WERI-Rb-1 (cell line): Measurements from ENCODE around the gene PGM2.

Source experiments
- DNase-seq: peaks from one replicate; pipeline ENCODE4 v3.0.0-alpha.2; 2020
- H3K27ac ChIP-seq: fragments of 250-450 bp; sonication (Bioruptor Pico); 2 replicates; pipeline ENCODE4 v1.5.1; 2020; ENCODE audit warnings: mild to moderate bottlenecking, moderate library complexity
- H3K27me3 ChIP-seq: fragments of 250-450 bp; sonication (Bioruptor Pico); 2 replicates; pipeline ENCODE4 v1.5.1; 2021; ENCODE audit warnings: mild to moderate bottlenecking, low read depth, moderate library complexity; ENCODE audit not compliant: insufficient read depth, severe bottlenecking
- H3K36me3 ChIP-seq: fragments of 250-450 bp; sonication (Bioruptor Pico); 2 replicates; pipeline ENCODE4 v1.5.1; 2020; ENCODE audit warnings: mild to moderate bottlenecking, moderate library complexity
- H3K4me3 ChIP-seq: 2 replicates; pipeline ENCODE4 v1.5.1; 2011; ENCODE audit warnings: low read depth, mild to moderate bottlenecking, control low read depth, low read length
- H3K9me3 ChIP-seq: fragments of 250-450 bp; sonication (Bioruptor Pico); 2 replicates; pipeline ENCODE4 v1.5.1; 2021; ENCODE audit warnings: mild to moderate bottlenecking, moderate library complexity; ENCODE audit not compliant: severe bottlenecking
- CTCF ChIP-seq: IDR thresholded peaks from 2 replicates; pipeline ENCODE4 v1.5.1; 2011; ENCODE audit warnings: low read depth, mild to moderate bottlenecking, control low read depth, inconsistent platforms, low read length

The PGM2 gene

DNA sequence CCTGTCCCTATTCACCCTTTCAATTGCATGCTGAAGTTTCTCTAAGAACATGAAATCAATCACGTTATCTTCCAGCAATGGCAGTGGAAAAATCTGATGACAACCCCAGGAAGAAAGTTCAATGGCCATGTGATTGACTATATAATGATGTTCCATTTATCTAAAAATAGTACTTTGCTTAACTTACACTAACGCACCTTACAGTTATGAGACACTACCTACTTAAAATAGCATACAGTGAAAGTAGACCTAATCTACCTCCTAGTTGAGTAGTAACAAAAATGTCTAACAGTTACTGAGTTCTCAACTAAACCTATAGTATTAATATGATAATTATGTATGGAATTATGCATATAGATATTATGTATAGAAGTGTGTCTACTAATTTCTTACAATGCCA is 28.6 kb upstream of the PGM2 start:
- no peak for DNase-seq
- no peak for TF ChIP-seq CTCF
- Histone ChIP-seq H3K4me3 (no peak overlapping the region), H3K27ac (no peak overlapping the region), H3K36me3 (no peaks in the 10 kb centered on the region), H3K27me3 (peaks cover 24% of the 10 kb centered on the region), H3K9me3 (no peaks in the 10 kb centered on the region)

DNA sequence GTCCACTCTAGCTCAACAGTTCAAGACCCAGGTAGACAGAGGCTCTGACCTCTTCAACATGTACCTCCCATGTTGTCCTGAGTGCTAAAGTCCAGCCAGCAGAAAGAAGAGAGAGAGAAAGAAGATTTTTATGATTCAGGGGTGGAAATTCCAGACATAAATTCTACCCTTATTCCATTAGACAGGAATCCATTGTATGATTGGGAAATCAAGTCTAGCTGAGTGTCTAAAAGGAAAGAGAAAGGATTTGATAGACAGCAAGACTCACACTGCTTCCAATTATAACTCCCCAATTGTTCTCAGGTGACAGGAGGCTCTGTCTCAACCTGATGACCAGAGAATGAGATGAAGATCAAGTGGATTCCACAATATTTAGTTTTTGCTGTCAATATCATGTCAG is 27.9 kb upstream of the PGM2 start:
- TF ChIP-seq CTCF = no peak
- Histone ChIP-seq H3K27ac (no peak overlapping the region), H3K9me3 (no peaks in the 10 kb centered on the region), H3K27me3 (peaks cover 20% of the 10 kb centered on the region), H3K36me3 (no peaks in the 10 kb centered on the region), H3K4me3 (no peak overlapping the region)
- DNase-seq = no peak

DNA sequence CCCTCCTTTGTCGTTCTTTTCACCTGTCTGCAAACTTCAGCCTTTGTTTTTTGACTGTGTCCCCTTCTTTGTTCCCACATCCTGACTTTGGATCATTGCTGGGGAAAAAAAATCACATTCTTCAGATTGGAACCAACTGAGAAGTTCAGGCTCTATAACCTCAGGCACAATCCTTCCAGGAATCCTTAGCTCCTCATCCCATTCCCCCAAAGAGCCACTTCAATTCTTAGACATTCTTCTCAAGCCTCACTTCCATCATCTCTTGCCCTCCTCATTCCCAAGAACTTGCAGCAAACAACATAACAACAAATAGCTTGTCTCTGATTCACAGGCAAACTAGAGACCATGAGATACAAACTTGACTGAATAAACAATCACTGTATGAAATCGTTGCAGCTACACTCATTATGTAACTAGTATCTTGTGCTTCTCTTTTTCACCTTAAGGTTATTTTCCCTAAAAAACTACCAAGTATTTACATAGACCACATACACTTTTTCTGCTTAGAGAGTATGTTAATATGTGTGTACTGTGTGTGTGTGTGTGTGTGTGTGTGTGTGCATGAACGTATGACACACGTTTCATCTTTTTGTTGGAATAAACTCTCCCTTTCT is 26.4 kb upstream of the PGM2 start:
- Histone ChIP-seq H3K4me3 (no peak overlapping the region), H3K36me3 (no peaks in the 10 kb centered on the region), H3K27ac (no peak overlapping the region), H3K9me3 (no peaks in the 10 kb centered on the region), H3K27me3 (peaks cover 13% of the 10 kb centered on the region)
- no peak for DNase-seq
- no peak for TF ChIP-seq CTCF

DNA sequence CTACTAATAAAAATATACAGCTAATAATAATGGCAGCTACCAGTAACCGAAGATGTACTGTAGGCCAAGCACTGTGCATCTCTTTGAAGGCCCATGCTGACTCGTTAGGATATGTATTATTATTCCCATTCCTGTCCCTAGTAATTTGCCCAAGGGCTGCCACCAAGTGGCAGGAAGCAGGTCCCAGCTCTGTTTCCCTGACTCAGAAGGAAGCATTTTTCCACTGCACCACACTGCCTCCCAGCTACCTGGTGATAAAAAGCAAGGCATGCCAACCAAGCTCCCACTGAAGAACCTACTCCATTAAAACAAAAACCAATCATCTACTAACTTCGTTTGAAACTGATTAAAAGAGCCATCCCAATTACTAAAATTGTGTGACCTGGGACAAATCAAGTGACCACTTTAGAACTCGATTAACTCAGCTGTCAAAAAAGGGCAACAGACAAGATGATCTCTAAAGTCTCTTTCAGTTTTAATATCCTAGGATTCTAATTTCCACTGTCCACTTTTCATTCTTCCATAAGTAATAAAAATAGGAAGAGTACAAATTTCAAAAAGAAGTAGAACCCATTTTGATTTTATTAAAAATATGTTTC is 24.3 kb upstream of the PGM2 start:
- peak; percentile 77 for TF ChIP-seq CTCF
- no peaks in the 10 kb centered on the region for H3K27me3 ChIP-seq

GRCh38 chr4:37803348-37803973 is 23.0 kb upstream of the PGM2 start:
- no peaks in the 10 kb centered on the region for H3K36me3 ChIP-seq
- no peak overlapping the region for H3K27ac ChIP-seq
- TF ChIP-seq CTCF = no peak
- H3K4me3 ChIP-seq = no peak overlapping the region
- H3K9me3 ChIP-seq = no peaks in the 10 kb centered on the region
- H3K27me3 ChIP-seq = no peaks in the 10 kb centered on the region
- DNase-seq = no peak

More for the DNA sequence above, 24.3 kb upstream of the PGM2 start:
- DNase-seq = peak; percentile 82
- Histone ChIP-seq H3K4me3 (no peak overlapping the region), H3K36me3 (no peaks in the 10 kb centered on the region), H3K27ac (no peak overlapping the region), H3K9me3 (no peaks in the 10 kb centered on the region)
